ENCODE data around the gene MGST3.
"Not testable (repeated sequence)": the region's sequence is repeated elsewhere in the genome, so short reads cannot be mapped to it uniquely, and the experiment has no call there.

MGST3 gene

GRCh38 chr1:165629848-165630628, 996 bp upstream of the MGST3 start:
- peak; percentile 63 to 70 for DNase-seq

GRCh38 chr1:165631342-165632151, 513 bp downstream of the MGST3 start:
- DNase-seq, result peak; percentile 10 to 58

- no peak for DNase-seq
These were observed 1.1 kb downstream of the MGST3 start for GRCh38 chr1:165632152-165632469.

- DNase-seq, result no peak
These were observed 1.5 kb downstream of the MGST3 start for GRCh38 chr1:165632491-165632890.

- no peak for DNase-seq
These were observed 2.6 kb downstream of the MGST3 start for GRCh38 chr1:165633614-165634013.

GRCh38 chr1:165634154-165634921, 3.3 kb downstream of the MGST3 start:
- DNase-seq, result no peak

GRCh38 chr1:165635329-165635728, 4.3 kb downstream of the MGST3 start:
- DNase-seq, result no peak

- no peak for DNase-seq
These were observed 4.8 kb downstream of the MGST3 start for GRCh38 chr1:165635823-165636222.

GRCh38 chr1:165637427-165637826, 6.4 kb downstream of the MGST3 start:
- DNase-seq, result no peak

- DNase-seq, result not testable (repeated sequence)
These were observed 7.2 kb downstream of the MGST3 start for GRCh38 chr1:165638211-165638610.

- no peak for DNase-seq
These were observed 9.0 kb downstream of the MGST3 start for GRCh38 chr1:165639821-165640623.

GRCh38 chr1:165641231-165641987, 10.4 kb downstream of the MGST3 start:
- DNase-seq, result no peak

- no peak for DNase-seq
These were observed 13.2 kb downstream of the MGST3 start for GRCh38 chr1:165644064-165644735.

- DNase-seq, result no peak
These were observed 14.8 kb downstream of the MGST3 start for GRCh38 chr1:165645654-165646366.

- DNase-seq, result no peak
These were observed 16.5 kb downstream of the MGST3 start for GRCh38 chr1:165647517-165647916.

GRCh38 chr1:165647970-165648369, 16.9 kb downstream of the MGST3 start:
- DNase-seq, result no peak

GRCh38 chr1:165648919-165649572, 18.0 kb downstream of the MGST3 start:
- DNase-seq, result no peak

- no peak for DNase-seq
These were observed 20.1 kb downstream of the MGST3 start for GRCh38 chr1:165650981-165651625.

- not testable (repeated sequence) for DNase-seq
These were observed 27.9 kb downstream of the MGST3 start for GRCh38 chr1:165658766-165659580.

Measured in NCI-H524 (cell line).